ENCODE results near the gene SLC35D1.

DNA sequence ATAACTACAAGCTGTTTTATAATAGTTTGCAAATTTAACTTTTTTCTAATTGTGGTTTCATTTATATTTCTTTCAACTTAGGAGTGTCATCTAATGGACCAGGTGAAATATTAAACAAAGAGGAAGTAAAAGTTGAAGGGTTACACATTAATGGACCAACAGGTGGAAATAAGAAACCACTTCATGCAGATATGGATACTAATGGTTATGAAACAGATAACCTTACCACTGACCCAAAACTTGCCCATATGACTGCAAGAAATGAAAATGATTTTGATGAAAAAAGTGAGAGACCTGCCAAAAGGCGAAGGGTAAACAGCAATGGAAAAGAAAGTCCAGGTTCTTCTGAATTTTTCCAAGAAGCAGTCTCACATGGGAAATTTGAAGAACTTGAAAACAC is 69.5 kb downstream of the SLC35D1 start:
- TF ChIP-seq GABPA (tag; conservative IDR thresholded peaks at IDR 0.05; ENCODE audit: low read depth) (no peak), TAL1 (IDR thresholded peaks at IDR 0.05) (no peak)
- TF ChIP-seq, protein P1, sequence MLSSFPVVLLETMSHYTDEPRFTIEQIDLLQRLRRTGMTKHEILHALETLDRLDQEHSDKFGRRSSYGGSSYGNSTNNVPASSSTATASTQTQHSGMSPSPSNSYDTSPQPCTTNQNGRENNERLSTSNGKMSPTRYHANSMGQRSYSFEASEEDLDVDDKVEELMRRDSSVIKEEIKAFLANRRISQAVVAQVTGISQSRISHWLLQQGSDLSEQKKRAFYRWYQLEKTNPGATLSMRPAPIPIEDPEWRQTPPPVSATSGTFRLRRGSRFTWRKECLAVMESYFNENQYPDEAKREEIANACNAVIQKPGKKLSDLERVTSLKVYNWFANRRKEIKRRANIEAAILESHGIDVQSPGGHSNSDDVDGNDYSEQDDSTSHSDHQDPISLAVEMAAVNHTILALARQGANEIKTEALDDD (IDR thresholded peaks at IDR 0.05), result no peak
- TF ChIP-seq, protein P2, sequence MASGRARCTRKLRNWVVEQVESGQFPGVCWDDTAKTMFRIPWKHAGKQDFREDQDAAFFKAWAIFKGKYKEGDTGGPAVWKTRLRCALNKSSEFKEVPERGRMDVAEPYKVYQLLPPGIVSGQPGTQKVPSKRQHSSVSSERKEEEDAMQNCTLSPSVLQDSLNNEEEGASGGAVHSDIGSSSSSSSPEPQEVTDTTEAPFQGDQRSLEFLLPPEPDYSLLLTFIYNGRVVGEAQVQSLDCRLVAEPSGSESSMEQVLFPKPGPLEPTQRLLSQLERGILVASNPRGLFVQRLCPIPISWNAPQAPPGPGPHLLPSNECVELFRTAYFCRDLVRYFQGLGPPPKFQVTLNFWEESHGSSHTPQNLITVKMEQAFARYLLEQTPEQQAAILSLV (tag; IDR thresholded peaks at IDR 0.05), result no peak
